NAMALWA (cell line): Measurements from ENCODE around the gene EHHADH.

Experiments used
- DNase-seq: peaks from one replicate; pipeline ENCODE4 v3.0.0-alpha.2; 2015; ENCODE audit warnings: low spot score

Gene EHHADH

GRCh38 chr3:185145511-185145910 lies 108.3 kb downstream of the EHHADH start:
- DNase-seq, result no peak

GRCh38 chr3:185144784-185145183 lies 109.1 kb downstream of the EHHADH start:
- no peak for DNase-seq
